H9 (cell line): ENCODE measurements around the gene TGFB3. TPM values are rescaled to one million over a fixed set of nuclear protein-coding genes. Genes with fewer than 3 reads are reported as not detected.

Experiments used
- DNase-seq: peaks from one replicate; pipeline ENCODE4 v3.0.0-alpha.2; 2017
- H2AFZ ChIP-seq: one replicate; pipeline ENCODE4 v1.6.1; 2013; ENCODE audit warnings: mild to moderate bottlenecking, low read length, control low read depth, moderate library complexity
- H2AK5ac ChIP-seq: 2 replicates; pipeline ENCODE4 v1.6.1; 2013; ENCODE audit warnings: low read length, control low read depth, mixed read lengths; ENCODE audit not compliant: insufficient read length
- H2BK120ac ChIP-seq: one replicate; pipeline ENCODE4 v1.6.1; 2013; ENCODE audit warnings: low read depth, mild to moderate bottlenecking, low read length, control low read depth, inconsistent platforms; ENCODE audit not compliant: poor library complexity, severe bottlenecking
- H2BK12ac ChIP-seq: 2 replicates; pipeline ENCODE4 v1.6.1; 2013; ENCODE audit warnings: low read length, control low read depth, mixed read lengths, low read depth; ENCODE audit not compliant: insufficient read length
- H2BK15ac ChIP-seq: 2 replicates; pipeline ENCODE4 v1.6.1; 2013; ENCODE audit warnings: low read depth, low read length, control low read depth
- H2BK20ac ChIP-seq: one replicate; pipeline ENCODE4 v1.6.1; 2013; ENCODE audit warnings: low read depth, mild to moderate bottlenecking, low read length, control low read depth, inconsistent platforms; ENCODE audit not compliant: poor library complexity, severe bottlenecking
- H2BK5ac ChIP-seq: 2 replicates; pipeline ENCODE4 v1.6.1; 2013; ENCODE audit warnings: low read length, control low read depth, mixed read lengths; ENCODE audit not compliant: insufficient read length
- H3K14ac ChIP-seq: 2 replicates; pipeline ENCODE4 v1.6.1; 2013; ENCODE audit warnings: low read length, control low read depth; ENCODE audit not compliant: insufficient read depth
- H3K18ac ChIP-seq: 2 replicates; pipeline ENCODE4 v1.6.1; 2013; ENCODE audit warnings: low read depth, mild to moderate bottlenecking, mixed read lengths, low read length, control low read depth; ENCODE audit not compliant: insufficient read length
- H3K23ac ChIP-seq: 2 replicates; pipeline ENCODE4 v1.6.1; 2013; ENCODE audit warnings: low read length, control low read depth, mixed read lengths, low read depth; ENCODE audit not compliant: insufficient read length
- H3K23me2 ChIP-seq: 2 replicates; pipeline ENCODE4 v1.6.1; 2013; ENCODE audit warnings: low read depth, mild to moderate bottlenecking, mixed read lengths, low read length, control low read depth; ENCODE audit not compliant: insufficient read length, poor library complexity, severe bottlenecking
- H3K27ac ChIP-seq: 2 replicates; pipeline ENCODE4 v1.5.1; 2013; ENCODE audit warnings: low read length, control low read depth, mixed read lengths, low read depth; ENCODE audit not compliant: insufficient read length
- H3K27me3 ChIP-seq: 2 replicates; pipeline ENCODE4 v1.6.1; 2013; ENCODE audit warnings: low read length, control low read depth, inconsistent platforms; ENCODE audit not compliant: insufficient read depth
- H3K4ac ChIP-seq: 2 replicates; pipeline ENCODE4 v1.6.1; 2013; ENCODE audit warnings: low read depth, mild to moderate bottlenecking, control low read depth, inconsistent platforms, low read length, moderate library complexity
- H3K4me1 ChIP-seq: 2 replicates; pipeline ENCODE4 v1.6.1; 2013; ENCODE audit warnings: low read length, control low read depth, inconsistent platforms; ENCODE audit not compliant: insufficient read depth
- H3K4me2 ChIP-seq: 2 replicates; pipeline ENCODE4 v1.6.1; 2013; ENCODE audit warnings: low read length, control low read depth, mixed read lengths; ENCODE audit not compliant: insufficient read length, insufficient read depth
- H3K56ac ChIP-seq: 2 replicates; pipeline ENCODE4 v1.6.1; 2013; ENCODE audit warnings: low read depth, mild to moderate bottlenecking, mixed read lengths, low read length, control low read depth; ENCODE audit not compliant: insufficient read length
- H3K79me1 ChIP-seq: 2 replicates; pipeline ENCODE4 v1.6.1; 2013; ENCODE audit warnings: low read depth, mild to moderate bottlenecking, moderate library complexity, low read length, control low read depth, inconsistent platforms; ENCODE audit not compliant: insufficient read depth, poor library complexity, severe bottlenecking
- H3K79me2 ChIP-seq: 2 replicates; pipeline ENCODE4 v1.6.1; 2013; ENCODE audit warnings: low read length, control low read depth, inconsistent platforms; ENCODE audit not compliant: insufficient read depth
- H3K9ac ChIP-seq: 2 replicates; pipeline ENCODE4 v1.6.1; 2013; ENCODE audit warnings: low read length, control low read depth, mixed read lengths; ENCODE audit not compliant: insufficient read length; ENCODE audit errors: extremely low read depth
- H3K9me3 ChIP-seq: one replicate; pipeline ENCODE4 v1.6.1; 2013; ENCODE audit warnings: low read depth, low read length, inconsistent platforms; ENCODE audit not compliant: control insufficient read depth
- H3T11ph ChIP-seq: one replicate; pipeline ENCODE4 v1.6.1; 2013; ENCODE audit warnings: mild to moderate bottlenecking, low read length, control low read depth, inconsistent platforms
- H4K20me1 ChIP-seq: one replicate; pipeline ENCODE4 v1.6.1; 2013; ENCODE audit not compliant: control insufficient read depth, insufficient read length, insufficient read depth
- H4K5ac ChIP-seq: 2 replicates; pipeline ENCODE4 v1.6.1; 2013; ENCODE audit warnings: low read depth, mild to moderate bottlenecking, mixed read lengths, low read length, control low read depth; ENCODE audit not compliant: insufficient read length
- H4K8ac ChIP-seq: replicated peaks from 2 replicates; pipeline ENCODE4 v1.6.1; 2013; ENCODE audit warnings: low read length, control low read depth, mixed read lengths, low read depth; ENCODE audit not compliant: insufficient read length
- H4K91ac ChIP-seq: 2 replicates; pipeline ENCODE4 v1.6.1; 2013; ENCODE audit warnings: low read depth, mild to moderate bottlenecking, moderate library complexity, mixed read lengths, low read length, control low read depth; ENCODE audit not compliant: insufficient read length
- H3K27ac Mint-ChIP-seq, 3 experiments: 2 replicates in 2 of 3; 3 replicates in 1 of 3; pipeline ENCODE4 v1.8.0; 2020 to 2021; ENCODE audit warnings: mixed read lengths in 3 of 3, mild to moderate bottlenecking in 1 of 3, moderate library complexity in 1 of 3
- H3K27me3 Mint-ChIP-seq: 2 replicates; pipeline ENCODE4 v1.8.0; 2021; ENCODE audit warnings: low read depth, mild to moderate bottlenecking, moderate library complexity, mixed read lengths
- H3K36me3 Mint-ChIP-seq, 3 experiments: 2 replicates in 2 of 3; 3 replicates in 1 of 3; pipeline ENCODE4 v1.8.0; 2020 to 2021; ENCODE audit warnings: low read depth in 3 of 3, mixed read lengths in 3 of 3; ENCODE audit not compliant: insufficient read depth in 1 of 3
- H3K4me1 Mint-ChIP-seq, 2 experiments: 2 replicates each; pipeline ENCODE4 v1.8.0; 2020; ENCODE audit warnings: mixed read lengths in 2 of 2
- H3K4me3 Mint-ChIP-seq, 2 experiments: 2 replicates in 1 of 2; 3 replicates in 1 of 2; pipeline ENCODE4 v1.8.0; 2020 to 2021; ENCODE audit warnings: mild to moderate bottlenecking in 2 of 2, mixed read lengths in 2 of 2, moderate library complexity in 1 of 2
- H3K9me3 Mint-ChIP-seq, 2 experiments: 2 replicates in 1 of 2; 3 replicates in 1 of 2; pipeline ENCODE4 v1.8.0; 2020; ENCODE audit warnings: mild to moderate bottlenecking in 2 of 2, mixed read lengths in 2 of 2, moderate library complexity in 1 of 2
- WGBS: extraction: QIAGEN DNeasy Blood & Tissue Kit; methylation state at CpG from one replicate; pipeline ENCODE4 v1.1.7; 2013; ENCODE audit warnings: missing lambda C conversion rate, low lambda C conversion rate, mixed read lengths; ENCODE audit not compliant: insufficient read length; ENCODE audit errors: extremely low coverage; 5-methylcytosine and 5-hydroxymethylcytosine counted together
- total RNA-seq: library from RNA; stranded (reverse); gene quantifications from 2 replicates; pipeline ENCODE4 v1.2.1, GENCODE V29; 2021
- TF ChIP-seq, protein P1 (sequence below): fragments of 200-600 bp; sonication (generic); conservative IDR thresholded peaks from 3 replicates; pipeline ENCODE4 v1.8.0; 2021; ENCODE audit warnings: antibody characterized with exemption, mild to moderate bottlenecking

The TGFB3 gene
- total RNA-seq, 1 experiment from 2014 or later, result 0.37 TPM

DNA sequence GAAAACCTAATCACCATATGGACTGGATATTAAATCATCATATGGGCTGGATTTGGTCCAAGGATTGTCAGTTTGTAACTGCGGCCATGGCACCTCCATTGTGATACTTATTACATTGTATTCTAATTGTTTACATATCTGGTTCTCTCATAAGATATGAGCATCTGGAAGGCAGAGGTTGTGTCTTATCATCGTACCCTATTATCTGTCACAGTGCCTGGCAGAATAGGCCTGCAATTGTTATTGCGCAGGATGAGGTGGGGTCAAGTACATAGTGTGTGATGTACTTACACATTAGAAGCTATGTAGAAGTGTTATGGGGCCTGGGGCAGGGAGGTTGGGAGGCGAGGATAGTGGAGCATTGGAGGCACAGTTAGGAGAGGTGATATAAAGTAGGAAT lies 8.5 kb upstream of the TGFB3 start:
- Histone ChIP-seq H3K23ac (no peak overlapping the region), H2BK15ac (no peak overlapping the region), H3K9me3 (no peaks in the 10 kb centered on the region), H4K91ac (no peak overlapping the region), H2BK5ac (no peak overlapping the region), H3K9ac (no peak overlapping the region), H2BK20ac (no peak overlapping the region), H3K4me1 (no peaks in the 10 kb centered on the region), H3K18ac (no peak overlapping the region), H3K56ac (no peak overlapping the region), H3T11ph (no peak overlapping the region), H2BK12ac (no peak overlapping the region), H3K4ac (no peak overlapping the region), H3K27ac (no peak overlapping the region), H3K23me2 (no peaks in the 10 kb centered on the region), H3K79me1 (no peaks in the 10 kb centered on the region), H2BK120ac (no peak overlapping the region), H4K8ac (no peak overlapping the region), H3K4me2 (no peak overlapping the region), H4K20me1 (no peaks in the 10 kb centered on the region), H2AK5ac (no peak overlapping the region), H3K27me3 (no peaks in the 10 kb centered on the region), H3K14ac (no peak overlapping the region), H2AFZ (no peak overlapping the region), H4K5ac (no peak overlapping the region), H3K79me2 (no peaks in the 10 kb centered on the region)
- TF ChIP-seq, protein P1, sequence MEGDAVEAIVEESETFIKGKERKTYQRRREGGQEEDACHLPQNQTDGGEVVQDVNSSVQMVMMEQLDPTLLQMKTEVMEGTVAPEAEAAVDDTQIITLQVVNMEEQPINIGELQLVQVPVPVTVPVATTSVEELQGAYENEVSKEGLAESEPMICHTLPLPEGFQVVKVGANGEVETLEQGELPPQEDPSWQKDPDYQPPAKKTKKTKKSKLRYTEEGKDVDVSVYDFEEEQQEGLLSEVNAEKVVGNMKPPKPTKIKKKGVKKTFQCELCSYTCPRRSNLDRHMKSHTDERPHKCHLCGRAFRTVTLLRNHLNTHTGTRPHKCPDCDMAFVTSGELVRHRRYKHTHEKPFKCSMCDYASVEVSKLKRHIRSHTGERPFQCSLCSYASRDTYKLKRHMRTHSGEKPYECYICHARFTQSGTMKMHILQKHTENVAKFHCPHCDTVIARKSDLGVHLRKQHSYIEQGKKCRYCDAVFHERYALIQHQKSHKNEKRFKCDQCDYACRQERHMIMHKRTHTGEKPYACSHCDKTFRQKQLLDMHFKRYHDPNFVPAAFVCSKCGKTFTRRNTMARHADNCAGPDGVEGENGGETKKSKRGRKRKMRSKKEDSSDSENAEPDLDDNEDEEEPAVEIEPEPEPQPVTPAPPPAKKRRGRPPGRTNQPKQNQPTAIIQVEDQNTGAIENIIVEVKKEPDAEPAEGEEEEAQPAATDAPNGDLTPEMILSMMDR, result no peak
- H3K9me3 Mint-ChIP-seq, result no peaks in the 10 kb centered on the region; a peak in 1 of 5 replicates
- no CpG with 5 or more reads among the region's 4 CpGs for WGBS
- DNase-seq, result no peak
- H3K36me3 Mint-ChIP-seq, result peaks cover 0 to 19% (median 14%) of the 10 kb centered on the region in 3 experiments; a peak in 4 of 7 replicates
- no peak overlapping the region for H3K4me3 Mint-ChIP-seq
- no peak overlapping the region for H3K27ac Mint-ChIP-seq
- H3K27me3 Mint-ChIP-seq, result peaks cover 2% of the 10 kb centered on the region; the same call in 1 of the 2 replicates
- H3K4me1 Mint-ChIP-seq, result peaks cover 8 to 9% of the 10 kb centered on the region in 2 experiments
